GM23338 (cell line): Measurements from ENCODE around the gene DEXI. TPM values are rescaled to one million over a fixed set of nuclear protein-coding genes. Genes with fewer than 3 reads are reported as not detected.

Experiments
- ATAC-seq: fragments of 200-7000 bp; cut with Tn5 transposase; 3 replicates; pipeline ENCODE4 v1.9.1; 2020
- DNase-seq: peaks from one replicate; pipeline ENCODE4 v3.0.0-alpha.2; 2015; ENCODE audit warnings: low spot score
- H2AFZ ChIP-seq: fragments of 200-600 bp; sonication (generic); 2 replicates; pipeline ENCODE4 v1.8.0; 2016; ENCODE audit warnings: antibody characterized with exemption, mild to moderate bottlenecking, moderate library complexity
- H3F3A ChIP-seq: fragments of 200-600 bp; sonication (generic); replicated peaks from 2 replicates; pipeline ENCODE4 v1.8.0; 2017; ENCODE audit warnings: antibody characterized with exemption, mixed run types, low read depth
- H3K27ac ChIP-seq: fragments of 200-600 bp; sonication (generic); 2 replicates; pipeline ENCODE4 v1.6.1; 2016; ENCODE audit warnings: low read depth
- H3K27me3 ChIP-seq: fragments of 200-600 bp; sonication (generic); 2 replicates; pipeline ENCODE4 v1.8.0; 2016; ENCODE audit warnings: mild to moderate bottlenecking, mixed run types, moderate library complexity; ENCODE audit not compliant: insufficient read depth
- H3K36me3 ChIP-seq: fragments of 200-600 bp; sonication (generic); 2 replicates; pipeline ENCODE4 v1.8.0; 2016; ENCODE audit warnings: mild to moderate bottlenecking; ENCODE audit not compliant: insufficient read depth
- H3K4me1 ChIP-seq: fragments of 200-600 bp; sonication (generic); 2 replicates; pipeline ENCODE4 v1.8.0; 2016; ENCODE audit warnings: mild to moderate bottlenecking, moderate library complexity; ENCODE audit not compliant: insufficient read depth
- H3K4me2 ChIP-seq: fragments of 200-600 bp; sonication (generic); 2 replicates; pipeline ENCODE4 v1.7.1; 2017; ENCODE audit warnings: mixed run types
- H3K4me3 ChIP-seq: fragments of 200-600 bp; sonication (generic); 2 replicates; pipeline ENCODE4 v1.6.1; 2016; ENCODE audit warnings: mixed run types
- H3K79me2 ChIP-seq: fragments of 200-600 bp; sonication (generic); replicated peaks from 2 replicates; pipeline ENCODE4 v1.8.0; 2017; ENCODE audit warnings: mild to moderate bottlenecking; ENCODE audit not compliant: insufficient read depth
- H3K9me2 ChIP-seq: fragments of 200-600 bp; sonication (generic); 2 replicates; pipeline ENCODE4 v1.8.0; 2017; ENCODE audit not compliant: insufficient read depth
- H4K20me1 ChIP-seq: fragments of 200-600 bp; sonication (generic); replicated peaks from 2 replicates; pipeline ENCODE4 v1.8.0; 2017; ENCODE audit warnings: mild to moderate bottlenecking; ENCODE audit not compliant: insufficient read depth
- H3K27ac Mint-ChIP-seq: 2 replicates; pipeline ENCODE4 v1.8.0; 2020; ENCODE audit warnings: inconsistent platforms, mild to moderate bottlenecking, moderate library complexity, mixed read lengths
- H3K27me3 Mint-ChIP-seq: 3 replicates; pipeline ENCODE4 v1.8.0; 2022; ENCODE audit warnings: low read depth, mild to moderate bottlenecking, moderate library complexity, mixed read lengths, inconsistent platforms; ENCODE audit not compliant: insufficient read depth, poor library complexity
- H3K36me3 Mint-ChIP-seq: 3 replicates; pipeline ENCODE4 v1.8.0; 2021; ENCODE audit warnings: low read depth, mild to moderate bottlenecking, inconsistent platforms, moderate library complexity, mixed read lengths
- H3K4me1 Mint-ChIP-seq: 3 replicates; pipeline ENCODE4 v1.8.0; 2020; ENCODE audit warnings: mild to moderate bottlenecking, inconsistent platforms, mixed read lengths
- H3K4me3 Mint-ChIP-seq: 3 replicates; pipeline ENCODE4 v1.8.0; 2021; ENCODE audit warnings: moderate library complexity, mild to moderate bottlenecking, inconsistent platforms, mixed read lengths
- H3K9me3 Mint-ChIP-seq: 3 replicates; pipeline ENCODE4 v1.8.0; 2020; ENCODE audit warnings: moderate library complexity, mild to moderate bottlenecking, inconsistent platforms, mixed read lengths
- CREB1 ChIP-seq: fragments of 250-450 bp; sonication (Bioruptor Pico); IDR thresholded peaks from 2 replicates; pipeline ENCODE4 v1.5.0; 2020; ENCODE audit warnings: low read depth, mild to moderate bottlenecking, moderate library complexity
- CTCF ChIP-seq, 2 experiments: fragments of 200-600 bp in 1 of 2; sonication (generic) in 1 of 2; conservative IDR thresholded peaks; 2 replicates each; pipeline versions ENCODE4 v1.5.1 to v1.6.1; 2016 to 2017; ENCODE audit warnings: antibody characterized with exemption in 2 of 2, low read depth in 2 of 2, mild to moderate bottlenecking in 2 of 2, moderate library complexity in 1 of 2
- ZNF114 ChIP-seq: fragments of 250-450 bp; sonication (Bioruptor Pico); IDR thresholded peaks from 2 replicates; pipeline ENCODE4 v1.5.0; 2020; ENCODE audit warnings: mild to moderate bottlenecking, moderate library complexity
- ZNF462 ChIP-seq: fragments of 250-450 bp; sonication (Bioruptor Pico); IDR thresholded peaks from 2 replicates; pipeline ENCODE4 v1.5.0; 2020; ENCODE audit warnings: mild to moderate bottlenecking, moderate library complexity
- polyA plus RNA-seq: library from polyadenylated mRNA; unstranded; fragments of >200 nt; fragmentation: Nextera tagmentation; extraction: Ambion mirVana; gene quantifications from 2 replicates; pipeline ENCODE4 v1.2.1, GENCODE V29; 2016
- total RNA-seq: library from RNA; depleted of rRNA; stranded (reverse); fragments of >200 nt; shearing (Covaris generic); gene quantifications from 2 replicates; pipeline ENCODE4 v1.2.3, GENCODE V29; 2014

The DEXI gene
- total and polyA plus RNA-seq, 2 experiments from 2014 or later = 26.5 to 58.2 TPM

- ATAC-seq (peak; percentile 90), DNase-seq (peak; percentile 91)
- no peak overlapping the region for H3K27ac ChIP-seq
- Mint-ChIP-seq H3K4me1 (peaks cover 3% of the 10 kb centered on the region; the same call in 1 of the 3 replicates), H3K36me3 (no peaks in the 10 kb centered on the region; the same call in 2 of the 3 replicates), H3K9me3 (no peaks in the 10 kb centered on the region), H3K27me3 (peaks cover 3% of the 10 kb centered on the region), H3K4me3 (no peak overlapping the region), H3K27ac (no peak overlapping the region)
- H2AFZ ChIP-seq = no peak overlapping the region
- H3K27me3 ChIP-seq = no peaks in the 10 kb centered on the region
- H3K36me3 ChIP-seq = peaks cover 3% of the 10 kb centered on the region; the same call in 1 of the 2 replicates
- no peaks in the 10 kb centered on the region for H3K4me1 ChIP-seq
- no peaks in the 10 kb centered on the region for H3K79me2 ChIP-seq
- TF ChIP-seq ZNF114 (CRISPR knock-in tag) (no peak), ZNF462 (CRISPR knock-in tag) (no peak), CREB1 (no peak), CTCF (conservative IDR thresholded peaks at IDR 0.05; ENCODE audit: low read depth in 2 of 2) (peak; percentile 77 to 83)
- H3K9me2 ChIP-seq = no peaks in the 10 kb centered on the region
- no peaks in the 10 kb centered on the region for H3F3A ChIP-seq
- no peak overlapping the region for H3K4me2 ChIP-seq
- H4K20me1 ChIP-seq = no peaks in the 10 kb centered on the region
- H3K4me3 ChIP-seq = no peak overlapping the region
These were observed 29.3 kb upstream of the DEXI start for GRCh38 chr16:10971560-10971961.
